IMR-90 (cell line): ENCODE data around the gene SNRNP25. TPM values are rescaled to one million over a fixed set of nuclear protein-coding genes. Genes with fewer than 3 reads are reported as not detected.
"Not testable (repeated sequence)": the region's sequence is repeated elsewhere in the genome, so short reads cannot be mapped to it uniquely, and the experiment has no call there.

ENCODE experiments used
- ATAC-seq: fragments of 200-7000 bp; cut with Tn5 transposase; 2 replicates; pipeline ENCODE4 v1.9.1; 2020; ENCODE audit warnings: low read depth, mild to moderate bottlenecking, moderate library complexity
- BruUV-seq: library from RNA; stranded (reverse); fragments of 400-500 nt; replicated peaks from 2 replicates; lab custom pipeline; 2021; lab: Mats Ljungman, UMichigan
- CTCF ChIA-PET: fragments of 300-600 bp; formaldehyde crosslinking; extraction: SDS; loops from one replicate; lab custom pipeline; 2021; ENCODE audit warnings: antibody characterized with exemption; lab: Yijun Ruan, JAX
- POLR2A ChIA-PET: fragments of 300-600 bp; sonication (Branson Sonifier 250); formaldehyde crosslinking; loops from one replicate; lab custom pipeline; 2022; ENCODE audit warnings: antibody characterized with exemption; ENCODE audit not compliant: unreplicated experiment; lab: Charles Lee
- DNase-seq: peaks from one replicate; pipeline ENCODE4 v3.0.0; 2013
- H2AFZ ChIP-seq: replicated peaks from 2 replicates; pipeline ENCODE3; 2013; ENCODE audit warnings: low read length, mild to moderate bottlenecking; ENCODE audit not compliant: poor library complexity
- H2AK5ac ChIP-seq: 2 replicates; pipeline ENCODE4 v1.6.1; 2013; ENCODE audit warnings: low read depth, low read length, inconsistent platforms
- H2AK9ac ChIP-seq: replicated peaks from 2 replicates; pipeline ENCODE3; 2013; ENCODE audit warnings: mild to moderate bottlenecking, low read depth, low read length, moderate library complexity; ENCODE audit not compliant: poor library complexity
- H2BK120ac ChIP-seq: 2 replicates; pipeline ENCODE4 v1.6.1; 2013; ENCODE audit warnings: low read depth, low read length, inconsistent platforms
- H2BK15ac ChIP-seq: 3 replicates; pipeline ENCODE4 v1.6.1; 2013; ENCODE audit warnings: low read depth, low read length, inconsistent platforms
- H2BK20ac ChIP-seq: 2 replicates; pipeline ENCODE4 v1.6.1; 2013; ENCODE audit warnings: low read depth, mild to moderate bottlenecking, inconsistent platforms, low read length, moderate library complexity
- H2BK5ac ChIP-seq: 2 replicates; pipeline ENCODE4 v1.6.1; 2013; ENCODE audit warnings: mild to moderate bottlenecking, low read depth, low read length, inconsistent platforms; ENCODE audit not compliant: poor library complexity, severe bottlenecking
- H3K14ac ChIP-seq: replicated peaks from 2 replicates; pipeline ENCODE4 v1.6.1; 2013; ENCODE audit warnings: low read depth, low read length, inconsistent platforms
- H3K18ac ChIP-seq: 2 replicates; pipeline ENCODE4 v1.6.1; 2013; ENCODE audit warnings: low read depth, low read length, control low read depth
- H3K23ac ChIP-seq: 2 replicates; pipeline ENCODE4 v1.6.1; 2013; ENCODE audit warnings: low read depth, low read length, inconsistent platforms
- H3K27ac ChIP-seq: 2 replicates; pipeline ENCODE4 v1.5.1; 2013; ENCODE audit warnings: mild to moderate bottlenecking, control low read depth, low read length; ENCODE audit not compliant: insufficient read depth
- H3K27me3 ChIP-seq: 2 replicates; pipeline ENCODE4 v1.6.1; 2013; ENCODE audit warnings: low read length; ENCODE audit not compliant: control insufficient read depth, insufficient read depth
- H3K36me3 ChIP-seq: 2 replicates; pipeline ENCODE4 v1.6.1; 2013; ENCODE audit warnings: low read length, mixed read lengths; ENCODE audit not compliant: control insufficient read depth, insufficient read depth
- H3K4ac ChIP-seq: 2 replicates; pipeline ENCODE4 v1.6.1; 2013; ENCODE audit warnings: low read depth, low read length, inconsistent platforms
- H3K4me1 ChIP-seq: 2 replicates; pipeline ENCODE4 v1.6.1; 2013; ENCODE audit warnings: low read length, mixed read lengths; ENCODE audit not compliant: control insufficient read depth, insufficient read depth
- H3K4me2 ChIP-seq: 2 replicates; pipeline ENCODE4 v1.6.1; 2013; ENCODE audit warnings: low read depth, mild to moderate bottlenecking, control low read depth, low read length, moderate library complexity
- H3K4me3 ChIP-seq: 2 replicates; pipeline ENCODE4 v1.5.1; 2013; ENCODE audit warnings: low read depth, mild to moderate bottlenecking, control low read depth, low read length, moderate library complexity; ENCODE audit not compliant: insufficient read depth
- H3K56ac ChIP-seq: 2 replicates; pipeline ENCODE4 v1.6.1; 2013; ENCODE audit warnings: low read length, inconsistent platforms; ENCODE audit not compliant: insufficient read depth; ENCODE audit errors: extremely low read depth
- H3K79me1 ChIP-seq, 2 experiments: 2 replicates each; pipeline ENCODE4 v1.6.1; 2013; ENCODE audit warnings: low read length in 2 of 2, inconsistent platforms in 1 of 2, low read depth in 1 of 2
- H3K9ac ChIP-seq: 2 replicates; pipeline ENCODE4 v1.6.1; 2013; ENCODE audit warnings: low read depth, low read length, control low read depth
- H3K9me1 ChIP-seq: 2 replicates; pipeline ENCODE4 v1.6.1; 2013; ENCODE audit warnings: low read length, inconsistent platforms; ENCODE audit not compliant: insufficient read depth
- H3K9me3 ChIP-seq: 2 replicates; pipeline ENCODE4 v1.6.1; 2013; ENCODE audit warnings: low read length; ENCODE audit not compliant: control insufficient read depth, insufficient read depth
- H4K20me1 ChIP-seq: 2 replicates; pipeline ENCODE4 v1.6.1; 2013; ENCODE audit warnings: low read length, inconsistent platforms; ENCODE audit not compliant: insufficient read depth
- H4K5ac ChIP-seq: 2 replicates; pipeline ENCODE4 v1.6.1; 2013; ENCODE audit warnings: mild to moderate bottlenecking, low read depth, low read length, control low read depth
- H4K8ac ChIP-seq, 2 experiments: 2 replicates each; pipeline ENCODE4 v1.6.1; 2013; ENCODE audit warnings: low read depth in 2 of 2, low read length in 2 of 2, control low read depth in 1 of 2, inconsistent platforms in 1 of 2
- H4K91ac ChIP-seq: 2 replicates; pipeline ENCODE4 v1.6.1; 2013; ENCODE audit warnings: low read depth, low read length, inconsistent platforms; ENCODE audit not compliant: insufficient read depth
- WGBS, 2 experiments: methylation state at CpG; one replicate each; pipeline versions ENCODE4 v1.1.5 to v1.1.7; 2013; ENCODE audit warnings: missing lambda C conversion rate in 2 of 2; ENCODE audit not compliant: insufficient read length in 1 of 2; ENCODE audit errors: extremely low coverage in 2 of 2; 5-methylcytosine and 5-hydroxymethylcytosine counted together
- dilution Hi-C: fragments of 300-500 bp; cut with HindIII; formaldehyde crosslinking; loops from one replicate; pipeline ENCODE4 v1.14.3; 2018; ENCODE audit warnings: low sequenced_read_pairs; ENCODE audit not compliant: unreplicated experiment
- in situ Hi-C: fragments of 300-500 bp; cut with MboI; formaldehyde crosslinking; loops from 3 replicates; pipeline ENCODE4 v1.14.3; 2019; ENCODE audit warnings: low sequenced_read_pairs, inconsistent platforms, mixed read lengths
- intact Hi-C: fragments of 100-400 bp; cut with micrococcal nuclease; formaldehyde crosslinking; loops from 2 replicates; pipeline ENCODE4 v1.10.0; 2022
- polyA plus RNA-seq, 3 experiments: library from polyadenylated mRNA; depleted of rRNA; stranded (reverse); fragments of >200 nt; gene quantifications; 2 replicates each; pipeline ENCODE4 v1.2.3, GENCODE V29; 2012; ENCODE audit warnings: low replicate concordance in 1 of 3
- total RNA-seq: library from RNA; depleted of rRNA; stranded (reverse); fragments of >200 nt; gene quantifications from 2 replicates; pipeline ENCODE4 v1.2.3, GENCODE V29; 2012

Gene SNRNP25
- total and polyA plus RNA-seq, 2 of the 4 experiments (the other 2 are of a cell fraction): 67.2 to 88.0 TPM

DNA sequence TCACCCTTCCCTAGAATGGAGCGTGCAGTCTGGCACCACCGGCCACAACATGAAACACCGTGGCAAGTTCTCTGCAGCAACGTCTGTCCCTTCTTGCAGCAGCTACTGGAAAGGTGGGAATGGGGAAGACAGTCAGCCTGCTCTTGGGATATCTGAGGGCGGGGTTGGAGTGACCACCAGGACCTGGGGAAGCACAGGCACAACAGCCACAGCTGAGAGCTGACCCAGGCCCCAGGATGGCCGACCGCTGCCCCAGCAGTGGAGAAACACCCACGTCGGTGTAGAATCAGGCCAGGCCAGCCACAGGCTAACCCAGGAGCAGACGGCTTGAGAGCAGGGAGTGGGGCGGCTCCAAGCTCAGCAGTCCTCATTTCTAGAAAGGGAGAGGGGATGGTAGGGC lies 15.4 kb upstream of the SNRNP25 start:
- H2BK120ac ChIP-seq, H4K8ac ChIP-seq, POLR2A ChIA-PET, DNase-seq, H2AFZ ChIP-seq, dilution Hi-C loops, H3K4me2 ChIP-seq, ATAC-seq, H4K20me1 ChIP-seq, H3K23ac ChIP-seq, H2BK15ac ChIP-seq, H4K91ac ChIP-seq, H2BK20ac ChIP-seq, in situ Hi-C loops, H3K27ac ChIP-seq, BruUV-seq, H2AK9ac ChIP-seq, H4K5ac ChIP-seq, H3K9me3 ChIP-seq, H2BK5ac ChIP-seq, H3K36me3 ChIP-seq, H3K4ac ChIP-seq, H3K14ac ChIP-seq, H2AK5ac ChIP-seq, H3K56ac ChIP-seq, H3K9ac ChIP-seq, intact Hi-C loops, H3K18ac ChIP-seq, H3K9me1 ChIP-seq, H3K79me1 ChIP-seq, H3K4me3 ChIP-seq, CTCF ChIA-PET, H3K4me1 ChIP-seq, H3K27me3 ChIP-seq: not testable (repeated sequence)
- WGBS, 2 experiments: 77% methylated on average over 4 of the region's 11 CpGs; no CpG with 5 or more reads in 1 of the 2 experiments
